Colonic mucosa (tissue), 4 donors: ENCODE results near the gene PCBD1. TPM values are rescaled to one million over a fixed set of nuclear protein-coding genes. Genes with fewer than 3 reads are reported as not detected.
A peak's percentile ranks its signal among the peaks of the same experiment; 100 is the strongest.

Experiments
- DNase-seq: peaks from one replicate; pipeline ENCODE4 v3.0.0-alpha.2; 2020
- H3K27ac ChIP-seq: fragments of 200-600 bp; one replicate; pipeline ENCODE4 v1.8.0; 2021
- H3K27me3 ChIP-seq: fragments of 200-600 bp; one replicate; pipeline ENCODE4 v1.8.0; 2021
- H3K36me3 ChIP-seq: fragments of 200-600 bp; one replicate; pipeline ENCODE4 v1.8.0; 2021
- H3K4me1 ChIP-seq: fragments of 200-600 bp; one replicate; pipeline ENCODE4 v1.8.0; 2021; ENCODE audit warnings: mild to moderate bottlenecking
- H3K4me3 ChIP-seq: fragments of 200-600 bp; one replicate; pipeline ENCODE4 v1.8.0; 2021
- H3K9ac ChIP-seq, 2 donors: one replicate each; pipeline ENCODE4 v1.7.0; 2013; ENCODE audit warnings: control low read depth in 2 of 2, low read depth in 2 of 2, low read length in 2 of 2
- H3K9me3 ChIP-seq: fragments of 200-600 bp; one replicate; pipeline ENCODE4 v1.8.0; 2021
- CTCF ChIP-seq: fragments of 200-600 bp; IDR thresholded peaks from one replicate; pipeline ENCODE4 v1.8.0; 2022; ENCODE audit warnings: antibody characterized with exemption, mild to moderate bottlenecking
- intact Hi-C: fragments of 100-400 bp; cut with DNase I; formaldehyde crosslinking; loops from one replicate; pipeline ENCODE4 v1.14.1; 2022
- total RNA-seq, 2 donors: library from RNA; stranded (reverse); fragmentation: NEBNext Ultra II Directional in 1 of 2; extraction: Animal tissue kit (Norgen Biotek cat#: 25700) in 1 of 2; gene quantifications; one replicate each; pipeline ENCODE4 v1.2.1, GENCODE V29; 2021
- donor health status: healthy.
- donor health status: DM: no; HTN: no; CAD: no.
- donor health status: DM: no; HTN: no; CAD: no.

Gene PCBD1
- total RNA-seq, 2 donors from 2014 or later: 96.4 to 196 TPM

- no peak for TF ChIP-seq CTCF
- DNase-seq: no peak
- H3K27ac ChIP-seq: no peak overlapping the region
- H3K4me3 ChIP-seq: no peak overlapping the region
- H3K27me3 ChIP-seq: no peaks in the 10 kb centered on the region
- no peaks in the 10 kb centered on the region for H3K36me3 ChIP-seq
- no peaks in the 10 kb centered on the region for H3K9me3 ChIP-seq
- peaks cover 3% of the 10 kb centered on the region for H3K4me1 ChIP-seq
- intact Hi-C loops: no loop called here
- no peak overlapping the region for H3K9ac ChIP-seq
Observed at GRCh38 chr10:70836319-70836718, 52.0 kb downstream of the PCBD1 start.

- Histone ChIP-seq H3K9me3 (no peaks in the 10 kb centered on the region), H3K4me3 (no peak overlapping the region), H3K9ac (no peak overlapping the region), H3K36me3 (no peaks in the 10 kb centered on the region), H3K27me3 (no peaks in the 10 kb centered on the region), H3K27ac (no peak overlapping the region), H3K4me1 (peaks cover 12% of the 10 kb centered on the region)
- intact Hi-C loops: no loop called here
- DNase-seq: no peak
- no peak for TF ChIP-seq CTCF
Observed at GRCh38 chr10:70834441-70835151, 53.8 kb downstream of the PCBD1 start.

- no peaks in the 10 kb centered on the region for H3K36me3 ChIP-seq
- H3K4me3 ChIP-seq: no peak overlapping the region
- TF ChIP-seq CTCF: no peak
- H3K27me3 ChIP-seq: no peaks in the 10 kb centered on the region
- H3K27ac ChIP-seq: no peak overlapping the region
- H3K9ac ChIP-seq: no peak overlapping the region
- peaks cover 12% of the 10 kb centered on the region for H3K4me1 ChIP-seq
- intact Hi-C loops: no loop called here
- DNase-seq: no peak
- no peaks in the 10 kb centered on the region for H3K9me3 ChIP-seq
Observed at GRCh38 chr10:70834021-70834420, 54.3 kb downstream of the PCBD1 start.

- Histone ChIP-seq H3K4me3 (no peak overlapping the region), H3K27me3 (no peaks in the 10 kb centered on the region), H3K4me1 (peaks cover 12% of the 10 kb centered on the region), H3K36me3 (no peaks in the 10 kb centered on the region), H3K9me3 (no peaks in the 10 kb centered on the region), H3K9ac (no peak overlapping the region), H3K27ac (peak overlapping the region; percentile 18)
- no peak for TF ChIP-seq CTCF
- no peak for DNase-seq
- intact Hi-C loops: no loop called here
Observed at GRCh38 chr10:70833601-70834000, 54.8 kb downstream of the PCBD1 start.

Other genes with a start within 250 kb of the PCBD1 start
- gene ADAMTS14, start 216.1 kb downstream of the PCBD1 start, total RNA-seq: 1 to 10 TPM in 1 of 2 donors, under 1 TPM in 1; 0.93 to 1.5 TPM
- gene TBATA, start 103.2 kb downstream of the PCBD1 start, total RNA-seq: not detected
- gene SGPL1, start 72.6 kb downstream of the PCBD1 start, total RNA-seq: 10 to 100 TPM; 59.8 to 67.6 TPM